ENCODE results near the gene GJA9.

GJA9 gene

GRCh38 chr1:38905985-38906384 lies 24.6 kb upstream of the GJA9 start:
- Histone ChIP-seq H3K4me1 (ENCODE audit: control insufficient read depth, insufficient read depth, low read length) (no peaks in the 10 kb centered on the region), H3K4me3 (ENCODE audit: low read length) (no peak overlapping the region), H3K36me3 (ENCODE audit: control insufficient read depth, insufficient read depth, low read length) (no peaks in the 10 kb centered on the region), H3K27ac (ENCODE audit: low read depth, low read length) (no peak overlapping the region), H3K9ac (ENCODE audit: low read length) (no peak overlapping the region), H3K27me3 (ENCODE audit: control insufficient read depth, insufficient read depth, low read length) (no peaks in the 10 kb centered on the region)

- no peaks in the 10 kb centered on the region for H3K4me1 ChIP-seq (ENCODE audit: control insufficient read depth, insufficient read depth, low read length)
- no peaks in the 10 kb centered on the region for H3K27me3 ChIP-seq (ENCODE audit: control insufficient read depth, insufficient read depth, low read length)
- no peaks in the 10 kb centered on the region for H3K36me3 ChIP-seq (ENCODE audit: control insufficient read depth, insufficient read depth, low read length)
- H3K27ac ChIP-seq (ENCODE audit: low read depth, low read length): no peak overlapping the region
- no peak overlapping the region for H3K9ac ChIP-seq (ENCODE audit: low read length)
- H3K4me3 ChIP-seq (ENCODE audit: low read length): no peak overlapping the region
Observed at GRCh38 chr1:38899560-38899959, 18.2 kb upstream of the GJA9 start.

GRCh38 chr1:38898653-38899230 lies 17.4 kb upstream of the GJA9 start:
- no peaks in the 10 kb centered on the region for H3K36me3 ChIP-seq (ENCODE audit: control insufficient read depth, insufficient read depth, low read length)
- no peak overlapping the region for H3K4me3 ChIP-seq (ENCODE audit: low read length)
- H3K9ac ChIP-seq (ENCODE audit: low read length): no peak overlapping the region
- H3K27me3 ChIP-seq (ENCODE audit: control insufficient read depth, insufficient read depth, low read length): no peaks in the 10 kb centered on the region
- H3K27ac ChIP-seq (ENCODE audit: low read depth, low read length): no peak overlapping the region
- H3K4me1 ChIP-seq (ENCODE audit: control insufficient read depth, insufficient read depth, low read length): no peaks in the 10 kb centered on the region

- no peak overlapping the region for H3K27ac ChIP-seq (ENCODE audit: low read depth, low read length)
- H3K27me3 ChIP-seq (ENCODE audit: control insufficient read depth, insufficient read depth, low read length): no peaks in the 10 kb centered on the region
- no peak overlapping the region for H3K9ac ChIP-seq (ENCODE audit: low read length)
- H3K36me3 ChIP-seq (ENCODE audit: control insufficient read depth, insufficient read depth, low read length): peaks cover 3% of the 10 kb centered on the region
- no peak overlapping the region for H3K4me3 ChIP-seq (ENCODE audit: low read length)
- H3K4me1 ChIP-seq (ENCODE audit: control insufficient read depth, insufficient read depth, low read length): no peaks in the 10 kb centered on the region
Observed at GRCh38 chr1:38896169-38896568, 14.8 kb upstream of the GJA9 start.

GRCh38 chr1:38892976-38893375 lies 11.6 kb upstream of the GJA9 start:
- Histone ChIP-seq H3K9ac (ENCODE audit: low read length) (no peak overlapping the region), H3K4me1 (ENCODE audit: control insufficient read depth, insufficient read depth, low read length) (no peaks in the 10 kb centered on the region), H3K36me3 (ENCODE audit: control insufficient read depth, insufficient read depth, low read length) (peaks cover 3% of the 10 kb centered on the region), H3K27ac (ENCODE audit: low read depth, low read length) (no peak overlapping the region), H3K27me3 (ENCODE audit: control insufficient read depth, insufficient read depth, low read length) (no peaks in the 10 kb centered on the region), H3K4me3 (ENCODE audit: low read length) (no peak overlapping the region)

GRCh38 chr1:38891753-38892152 lies 10.4 kb upstream of the GJA9 start:
- Histone ChIP-seq H3K27ac (ENCODE audit: low read depth, low read length) (no peak overlapping the region), H3K4me1 (ENCODE audit: control insufficient read depth, insufficient read depth, low read length) (no peaks in the 10 kb centered on the region), H3K27me3 (ENCODE audit: control insufficient read depth, insufficient read depth, low read length) (no peaks in the 10 kb centered on the region), H3K9ac (ENCODE audit: low read length) (no peak overlapping the region), H3K36me3 (ENCODE audit: control insufficient read depth, insufficient read depth, low read length) (peaks cover 3% of the 10 kb centered on the region), H3K4me3 (ENCODE audit: low read length) (no peak overlapping the region)

- no peak overlapping the region for H3K27ac ChIP-seq (ENCODE audit: low read depth, low read length)
- peaks cover 3% of the 10 kb centered on the region for H3K36me3 ChIP-seq (ENCODE audit: control insufficient read depth, insufficient read depth, low read length)
- no peaks in the 10 kb centered on the region for H3K27me3 ChIP-seq (ENCODE audit: control insufficient read depth, insufficient read depth, low read length)
- no peak overlapping the region for H3K9ac ChIP-seq (ENCODE audit: low read length)
- H3K4me1 ChIP-seq (ENCODE audit: control insufficient read depth, insufficient read depth, low read length): no peaks in the 10 kb centered on the region
- H3K4me3 ChIP-seq (ENCODE audit: low read length): no peak overlapping the region
Observed at GRCh38 chr1:38889589-38889988, 8.2 kb upstream of the GJA9 start.

GRCh38 chr1:38888423-38889333 lies 7.3 kb upstream of the GJA9 start:
- H3K36me3 ChIP-seq (ENCODE audit: control insufficient read depth, insufficient read depth, low read length): peaks cover 3% of the 10 kb centered on the region

GRCh38 chr1:38885092-38885491 lies 3.7 kb upstream of the GJA9 start:
- H3K27me3 ChIP-seq (ENCODE audit: control insufficient read depth, insufficient read depth, low read length): no peaks in the 10 kb centered on the region
- H3K9ac ChIP-seq (ENCODE audit: low read length): no peak overlapping the region
- H3K27ac ChIP-seq (ENCODE audit: low read depth, low read length): no peak overlapping the region
- no peak overlapping the region for H3K4me3 ChIP-seq (ENCODE audit: low read length)
- no peaks in the 10 kb centered on the region for H3K36me3 ChIP-seq (ENCODE audit: control insufficient read depth, insufficient read depth, low read length)
- H3K4me1 ChIP-seq (ENCODE audit: control insufficient read depth, insufficient read depth, low read length): no peaks in the 10 kb centered on the region

More at GRCh38 chr1:38888423-38889333, 7.3 kb upstream of the GJA9 start:
- Histone ChIP-seq H3K4me1 (ENCODE audit: control insufficient read depth, insufficient read depth, low read length) (no peaks in the 10 kb centered on the region), H3K27me3 (ENCODE audit: control insufficient read depth, insufficient read depth, low read length) (no peaks in the 10 kb centered on the region), H3K27ac (ENCODE audit: low read depth, low read length) (no peak overlapping the region), H3K4me3 (ENCODE audit: low read length) (no peak overlapping the region), H3K9ac (ENCODE audit: low read length) (no peak overlapping the region)

- H3K4me3 ChIP-seq (ENCODE audit: low read length): no peak overlapping the region
- no peak overlapping the region for H3K9ac ChIP-seq (ENCODE audit: low read length)
- no peaks in the 10 kb centered on the region for H3K36me3 ChIP-seq (ENCODE audit: control insufficient read depth, insufficient read depth, low read length)
Observed at GRCh38 chr1:38875811-38876210, 5.6 kb downstream of the GJA9 start.

GRCh38 chr1:38873027-38873969 lies 8.1 kb downstream of the GJA9 start, which contains the start of gene MYCBP:
TSS of gene MYCBP (minus strand) at chr1:38873348. CDS start at chr1:38873305, 43 bp downstream.
- Histone ChIP-seq H3K36me3 (ENCODE audit: control insufficient read depth, insufficient read depth, low read length) (no peaks in the 10 kb centered on the region), H3K4me3 (ENCODE audit: low read length) (peak within 1 kb of the TSS; percentile 90), H3K9ac (ENCODE audit: low read length) (peak within 1 kb of the TSS; percentile 83), H3K4me1 (ENCODE audit: control insufficient read depth, insufficient read depth, low read length) (peaks cover 5% of the 10 kb centered on the region), H3K27ac (ENCODE audit: low read depth, low read length) (peak within 1 kb of the TSS; percentile 36), H3K27me3 (ENCODE audit: control insufficient read depth, insufficient read depth, low read length) (no peaks in the 10 kb centered on the region)

More at GRCh38 chr1:38875811-38876210, 5.6 kb downstream of the GJA9 start:
- H3K27me3 ChIP-seq (ENCODE audit: control insufficient read depth, insufficient read depth, low read length): no peaks in the 10 kb centered on the region
- no peak overlapping the region for H3K27ac ChIP-seq (ENCODE audit: low read depth, low read length)
- peaks cover 5% of the 10 kb centered on the region for H3K4me1 ChIP-seq (ENCODE audit: control insufficient read depth, insufficient read depth, low read length)

All from rectal smooth muscle tissue (tissue), 1 donor.